ENCODE data around the gene KPNA6. TPM values are rescaled to one million over a fixed set of nuclear protein-coding genes. Genes with fewer than 3 reads are reported as not detected.

Gene KPNA6
- total RNA-seq, 1 experiment from 2014 or later = 79.9 TPM

DNA sequence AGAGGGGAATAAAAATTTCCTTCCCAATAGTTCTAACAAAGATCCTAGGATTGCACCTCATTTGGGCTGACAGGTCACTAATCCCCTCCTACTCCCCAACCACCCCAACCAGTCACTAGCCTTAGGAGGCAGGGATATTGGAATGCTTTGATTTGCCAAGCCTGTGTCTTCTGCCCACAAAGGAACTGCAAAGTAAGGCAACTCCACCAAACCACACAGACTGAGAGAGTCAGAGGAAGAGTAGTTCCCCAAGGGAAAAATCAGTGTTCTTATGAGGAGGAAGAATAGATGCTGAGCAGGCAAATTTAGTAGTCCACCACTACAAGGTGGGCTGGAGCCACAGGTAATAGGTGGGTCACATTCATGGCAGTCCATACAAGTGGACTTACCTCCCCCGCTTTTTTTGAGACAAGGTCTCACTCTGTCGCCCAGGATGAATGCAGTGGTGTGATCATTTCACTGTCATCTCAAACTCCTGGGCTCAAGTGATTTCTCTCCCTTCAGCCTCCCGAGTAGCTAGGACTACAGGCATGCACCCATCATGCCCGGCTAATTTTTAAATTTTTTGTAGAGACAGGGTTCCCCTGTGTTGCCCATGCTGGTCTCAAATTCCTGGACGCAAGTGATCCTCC, 38.8 kb upstream of the KPNA6 start:
- Histone ChIP-seq H3K27me3 (ENCODE audit: insufficient read depth, low read length) (no peaks in the 10 kb centered on the region), H3K27ac (ENCODE audit: low read depth, low read length) (no peak overlapping the region), H3K4me3 (replicated peaks in 1 of 2; ENCODE audit: low read depth in 1 of 2, low read length in 2 of 2) (no peak overlapping the region), H3K4me1 (ENCODE audit: control insufficient read depth in 1 of 2, insufficient read depth in 2 of 2, low read length in 2 of 2) (peaks cover 37 to 41% of the 10 kb centered on the region in 2 experiments), H2AFZ (ENCODE audit: low read depth, low read length, poor library complexity, severe bottlenecking) (no peak overlapping the region), H4K20me1 (ENCODE audit: insufficient read depth) (no peaks in the 10 kb centered on the region), H3K9ac (ENCODE audit: low read length) (no peak overlapping the region), H3K79me2 (ENCODE audit: insufficient read depth, low read length) (peaks cover 9% of the 10 kb centered on the region), H3K9me2 (ENCODE audit: insufficient read depth) (no peaks in the 10 kb centered on the region), H3K9me3 (ENCODE audit: control insufficient read depth in 1 of 2, insufficient read depth in 1 of 2, low read depth in 1 of 2, low read length in 2 of 2) (no peaks in the 10 kb centered on the region), H3K4me2 (ENCODE audit: low read length) (no peak overlapping the region), H3K36me3 (ENCODE audit: control insufficient read depth in 1 of 2, insufficient read depth in 2 of 2, low read length in 2 of 2) (no peaks in the 10 kb centered on the region)
- ChIA-PET CTCF (no interaction called here), POLR2A (no interaction called here), RAD21 (ENCODE audit: low non-redundant PET in 1 of 2, low total read pairs in 2 of 2, uncharacterized antibody in 2 of 2, unreplicated experiment in 2 of 2) (no interaction called here)
- intact Hi-C loops (cut with micrococcal nuclease) = loop anchor here (10.0 kb wide), 1 partner anchor 254 kb away; the partner anchor contains the start of gene SPOCD1
- no peak for DNase-seq (ENCODE audit: low read depth, low spot score)
- ATAC-seq = no peak
- no TSS peak for BruUV-seq (replicated peaks)
- TF ChIP-seq FOSL1 (IDR thresholded peaks at IDR 0.05; ENCODE audit: low read depth) (no peak), SP1 (IDR thresholded peaks at IDR 0.05; ENCODE audit: low read depth) (no peak)

DNA sequence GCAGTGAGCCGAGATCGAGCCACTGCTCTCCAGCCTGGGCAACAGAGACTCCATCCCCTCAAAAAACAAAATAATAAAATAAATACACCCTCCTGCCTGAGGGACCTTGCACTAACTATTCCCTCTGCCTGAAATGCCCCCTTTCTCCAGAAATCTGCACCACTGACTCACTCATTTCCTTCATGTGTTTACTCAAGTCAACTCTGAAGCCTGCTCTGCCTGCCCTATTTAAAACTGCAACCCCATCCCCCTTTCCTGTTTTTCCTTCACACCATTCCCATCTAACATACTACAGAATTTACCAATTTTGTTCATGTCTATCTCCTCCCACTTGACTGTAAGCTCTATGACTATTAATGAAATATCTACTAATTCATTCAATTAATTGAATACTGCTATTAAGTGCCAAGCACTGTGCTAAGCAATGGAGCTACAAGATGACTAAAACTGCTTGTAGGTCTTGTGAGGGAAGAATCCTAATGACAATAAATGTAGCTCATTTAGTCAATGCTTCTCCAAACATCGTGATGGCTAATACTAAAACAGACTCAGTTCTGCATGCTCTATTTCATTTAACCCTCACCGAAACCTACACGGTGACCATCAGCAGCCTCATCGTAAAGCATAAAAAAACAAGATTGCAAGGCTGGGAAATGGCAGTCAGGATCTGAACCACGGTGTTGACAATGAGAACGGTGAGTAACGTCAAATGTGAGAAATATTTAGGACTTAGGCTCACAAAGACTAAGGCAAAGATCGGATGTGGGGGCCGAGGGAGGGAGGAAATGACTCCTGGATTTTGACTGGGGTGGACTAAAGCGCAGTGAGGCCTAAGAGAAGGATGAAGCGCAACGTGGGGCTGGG, 35.9 kb upstream of the KPNA6 start:
- H3K27ac ChIP-seq (ENCODE audit: low read depth, low read length) = peak overlapping the region; percentile 88
- H3K9ac ChIP-seq (ENCODE audit: low read length) = peak overlapping the region; percentile 69
- peak overlapping the region; percentile 76 to 80 for H3K4me3 ChIP-seq (replicated peaks in 1 of 2; ENCODE audit: low read depth in 1 of 2, low read length in 2 of 2)
- H3K4me2 ChIP-seq (ENCODE audit: low read length) = peak overlapping the region; percentile 94
- H3K4me1 ChIP-seq (ENCODE audit: control insufficient read depth in 1 of 2, insufficient read depth in 2 of 2, low read length in 2 of 2) = peaks cover 27 to 29% of the 10 kb centered on the region in 2 experiments
- DNase-seq (ENCODE audit: low read depth, low spot score) (no peak), ATAC-seq (no peak)
- no peaks in the 10 kb centered on the region for H3K9me2 ChIP-seq (ENCODE audit: insufficient read depth)
- H3K9me3 ChIP-seq (ENCODE audit: control insufficient read depth in 1 of 2, insufficient read depth in 1 of 2, low read depth in 1 of 2, low read length in 2 of 2) = no peaks in the 10 kb centered on the region
- H3K79me2 ChIP-seq (ENCODE audit: insufficient read depth, low read length) = peaks cover 13% of the 10 kb centered on the region
- peaks cover 6 to 7% of the 10 kb centered on the region in 2 experiments; a peak in 3 of 4 replicates for H3K36me3 ChIP-seq (ENCODE audit: control insufficient read depth in 1 of 2, insufficient read depth in 2 of 2, low read length in 2 of 2)
- H2AFZ ChIP-seq (ENCODE audit: low read depth, low read length, poor library complexity, severe bottlenecking) = peak overlapping the region; percentile 88
- POLR2A ChIA-PET = interaction anchor here (0.9 to 1.7 kb wide), 7 partner anchors 10 to 107 kb away, joined by 3 to 8 read pairs (median 4); partner anchors contain the start of genes KPNA6 and TXLNA
- TSS peak; percentile 86 for BruUV-seq (replicated peaks)
- intact Hi-C loops (cut with micrococcal nuclease) = no loop called here
- RAD21 ChIA-PET (ENCODE audit: low non-redundant PET in 1 of 2, low total read pairs in 2 of 2, uncharacterized antibody in 2 of 2, unreplicated experiment in 2 of 2) = no interaction called here
- CTCF ChIA-PET = interaction anchor here (0.9 to 2.8 kb wide), 3 partner anchors 9 to 36 kb away, joined by 5 to 15 read pairs (median 7); partner anchors contain the start of gene KPNA6
- no peaks in the 10 kb centered on the region for H4K20me1 ChIP-seq (ENCODE audit: insufficient read depth)
- no peaks in the 10 kb centered on the region for H3K27me3 ChIP-seq (ENCODE audit: insufficient read depth, low read length)
- no peak for TF ChIP-seq EZH2 (IDR thresholded peaks at IDR 0.05)
- no peak for TF ChIP-seq ZNF274 (IDR thresholded peaks at IDR 0.05; ENCODE audit: low read depth, low read length)
- TF ChIP-seq CEBPB (IDR thresholded peaks at IDR 0.05; ENCODE audit: low read depth) = no peak
- TF ChIP-seq, protein P1, sequence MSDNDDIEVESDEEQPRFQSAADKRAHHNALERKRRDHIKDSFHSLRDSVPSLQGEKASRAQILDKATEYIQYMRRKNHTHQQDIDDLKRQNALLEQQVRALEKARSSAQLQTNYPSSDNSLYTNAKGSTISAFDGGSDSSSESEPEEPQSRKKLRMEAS (IDR thresholded peaks at IDR 0.05) = no peak
- TF ChIP-seq, protein P2, sequence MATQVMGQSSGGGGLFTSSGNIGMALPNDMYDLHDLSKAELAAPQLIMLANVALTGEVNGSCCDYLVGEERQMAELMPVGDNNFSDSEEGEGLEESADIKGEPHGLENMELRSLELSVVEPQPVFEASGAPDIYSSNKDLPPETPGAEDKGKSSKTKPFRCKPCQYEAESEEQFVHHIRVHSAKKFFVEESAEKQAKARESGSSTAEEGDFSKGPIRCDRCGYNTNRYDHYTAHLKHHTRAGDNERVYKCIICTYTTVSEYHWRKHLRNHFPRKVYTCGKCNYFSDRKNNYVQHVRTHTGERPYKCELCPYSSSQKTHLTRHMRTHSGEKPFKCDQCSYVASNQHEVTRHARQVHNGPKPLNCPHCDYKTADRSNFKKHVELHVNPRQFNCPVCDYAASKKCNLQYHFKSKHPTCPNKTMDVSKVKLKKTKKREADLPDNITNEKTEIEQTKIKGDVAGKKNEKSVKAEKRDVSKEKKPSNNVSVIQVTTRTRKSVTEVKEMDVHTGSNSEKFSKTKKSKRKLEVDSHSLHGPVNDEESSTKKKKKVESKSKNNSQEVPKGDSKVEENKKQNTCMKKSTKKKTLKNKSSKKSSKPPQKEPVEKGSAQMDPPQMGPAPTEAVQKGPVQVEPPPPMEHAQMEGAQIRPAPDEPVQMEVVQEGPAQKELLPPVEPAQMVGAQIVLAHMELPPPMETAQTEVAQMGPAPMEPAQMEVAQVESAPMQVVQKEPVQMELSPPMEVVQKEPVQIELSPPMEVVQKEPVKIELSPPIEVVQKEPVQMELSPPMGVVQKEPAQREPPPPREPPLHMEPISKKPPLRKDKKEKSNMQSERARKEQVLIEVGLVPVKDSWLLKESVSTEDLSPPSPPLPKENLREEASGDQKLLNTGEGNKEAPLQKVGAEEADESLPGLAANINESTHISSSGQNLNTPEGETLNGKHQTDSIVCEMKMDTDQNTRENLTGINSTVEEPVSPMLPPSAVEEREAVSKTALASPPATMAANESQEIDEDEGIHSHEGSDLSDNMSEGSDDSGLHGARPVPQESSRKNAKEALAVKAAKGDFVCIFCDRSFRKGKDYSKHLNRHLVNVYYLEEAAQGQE (IDR thresholded peaks at IDR 0.05; ENCODE audit: low read depth) = no peak
- TF ChIP-seq POLR2AphosphoS5 (IDR thresholded peaks at IDR 0.05; ENCODE audit: low read depth, low read length) = no peak
- TF ChIP-seq SP1 (IDR thresholded peaks at IDR 0.05; ENCODE audit: low read depth) = no peak
- TF ChIP-seq SRF (IDR thresholded peaks at IDR 0.05; ENCODE audit: low read depth) = no peak
- no peak for TF ChIP-seq EGR1 (IDR thresholded peaks at IDR 0.05; ENCODE audit: low read depth)
- TF ChIP-seq ZFX (IDR thresholded peaks at IDR 0.05) = no peak
- no peak for TF ChIP-seq JUND (IDR thresholded peaks at IDR 0.05)
- no peak for TF ChIP-seq ELF1 (IDR thresholded peaks at IDR 0.05; ENCODE audit: borderline replicate concordance, low read depth)
